Epithelial cell of proximal tubule (primary cell): ENCODE results near the gene KIRREL1. TPM values are rescaled to one million over a fixed set of nuclear protein-coding genes. Genes with fewer than 3 reads are reported as not detected.

ENCODE experiments used
- DNase-seq: peaks from one replicate; pipeline ENCODE4 v3.0.0-alpha.2; 2011; ENCODE audit warnings: low read depth
- H3K4me3 ChIP-seq: 2 replicates; pipeline ENCODE4 v1.5.1; 2011; ENCODE audit warnings: low read depth, mild to moderate bottlenecking, low read length
- CTCF ChIP-seq: conservative IDR thresholded peaks from 2 replicates; pipeline ENCODE4 v1.5.1; 2012; ENCODE audit warnings: low read depth, mild to moderate bottlenecking, low read length
- total RNA-seq: library from RNA; depleted of rRNA; stranded (reverse); fragments of >200 nt; gene quantifications from 2 replicates; pipeline ENCODE4 v1.2.3, GENCODE V29; 2015

Gene KIRREL1
- total RNA-seq, 1 donor from 2014 or later, result 194 TPM

- no peak overlapping the region for H3K4me3 ChIP-seq
- no peak for DNase-seq
- no peak for TF ChIP-seq CTCF
These were observed 21.7 kb upstream of the KIRREL1 start for GRCh38 chr1:157971769-157972168.

GRCh38 chr1:157975228-157975950 lies 18.1 kb upstream of the KIRREL1 start:
- no peak for DNase-seq
- H3K4me3 ChIP-seq, result no peak overlapping the region
- TF ChIP-seq CTCF, result no peak

GRCh38 chr1:157976888-157977287 lies 16.6 kb upstream of the KIRREL1 start:
- no peak for DNase-seq
- TF ChIP-seq CTCF, result no peak

GRCh38 chr1:157978586-157979403 lies 14.7 kb upstream of the KIRREL1 start:
- DNase-seq, result no peak
- H3K4me3 ChIP-seq, result no peak overlapping the region
- no peak for TF ChIP-seq CTCF

More at GRCh38 chr1:157976888-157977287, 16.6 kb upstream of the KIRREL1 start:
- H3K4me3 ChIP-seq, result no peak overlapping the region

DNA sequence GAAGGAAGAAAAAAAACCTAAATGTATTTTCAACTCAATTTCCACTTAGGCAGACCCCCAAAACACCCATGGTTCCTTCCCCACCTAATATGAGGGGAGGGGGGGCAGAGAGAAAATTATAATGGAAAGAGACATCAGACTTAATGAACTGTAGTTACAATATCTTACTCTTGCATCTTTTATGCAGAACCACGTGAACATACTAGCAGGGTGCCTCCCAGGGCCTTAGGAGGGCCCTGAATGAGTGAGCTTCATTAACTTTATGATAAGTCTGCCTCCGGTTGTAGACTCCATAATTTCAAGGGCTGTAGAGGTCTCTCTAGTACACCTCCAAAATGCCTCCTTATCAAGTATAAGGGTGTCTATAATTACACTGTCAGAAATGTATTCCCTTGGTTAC lies 11.3 kb upstream of the KIRREL1 start:
- no peak for TF ChIP-seq CTCF

GRCh38 chr1:157983787-157984186 lies 9.7 kb upstream of the KIRREL1 start:
- H3K4me3 ChIP-seq, result no peak overlapping the region
- TF ChIP-seq CTCF, result no peak
- no peak for DNase-seq

More for the DNA sequence above, 11.3 kb upstream of the KIRREL1 start:
- no peak for DNase-seq
- H3K4me3 ChIP-seq, result no peak overlapping the region
